SK-N-SH (cell line): ENCODE data around the gene OPCML. TPM values are rescaled to one million over a fixed set of nuclear protein-coding genes. Genes with fewer than 3 reads are reported as not detected.

Experiments used
- CTCF ChIA-PET: fragments of 300-600, 350-600 bp; formaldehyde crosslinking; extraction: SDS; loops from one replicate; lab custom pipeline; 2021; lab: Yijun Ruan, JAX
- POLR2A ChIA-PET: fragments of 350-600 bp; sonication (Branson Sonifier 250); formaldehyde crosslinking; extraction: SDS; loops from one replicate; lab custom pipeline; 2020; ENCODE audit warnings: antibody characterized with exemption, inconsistent platforms; lab: Yijun Ruan, JAX
- DNase-seq: peaks from one replicate; pipeline ENCODE4 v3.0.0; 2012
- H2AFZ ChIP-seq: fragments of 200-600 bp; sonication (generic); 2 replicates; pipeline ENCODE4 v1.8.1; 2016; ENCODE audit warnings: antibody characterized with exemption, mild to moderate bottlenecking, low read depth
- H3F3A ChIP-seq: fragments of 200-600 bp; sonication (generic); replicated peaks from 2 replicates; pipeline ENCODE3; 2016; ENCODE audit warnings: antibody characterized with exemption, mild to moderate bottlenecking; ENCODE audit not compliant: insufficient read depth
- H3K27ac ChIP-seq, 2 experiments: fragments of 200-500 bp in 1 of 2; fragments of 200-600 bp in 1 of 2; sonication (Bioruptor generic) in 1 of 2; sonication (generic), shearing (Covaris generic) in 1 of 2; 2 replicates each; pipeline versions ENCODE4 v1.5.1 to v1.6.1; 2014 to 2016; ENCODE audit warnings: low read depth in 2 of 2, inconsistent platforms in 1 of 2, low read length in 1 of 2, mild to moderate bottlenecking in 1 of 2, mixed read lengths in 1 of 2
- H3K27me3 ChIP-seq: fragments of 200-600 bp; sonication (generic), shearing (Covaris generic); 2 replicates; pipeline ENCODE4 v1.6.1; 2016; ENCODE audit warnings: mixed run types; ENCODE audit not compliant: insufficient read depth
- H3K36me3 ChIP-seq, 2 experiments: fragments of 200-500 bp in 1 of 2; fragments of 200-600 bp in 1 of 2; sonication (Bioruptor generic) in 1 of 2; sonication (generic) in 1 of 2; replicated peaks in 1 of 2; 2 replicates each; pipeline versions ENCODE3 to v1.5.1; 2014 to 2016; ENCODE audit warnings: low read length in 1 of 2, mild to moderate bottlenecking in 1 of 2; ENCODE audit not compliant: insufficient read depth in 2 of 2, control insufficient read depth in 1 of 2
- H3K4me1 ChIP-seq, 2 experiments: fragments of 200-500 bp in 1 of 2; fragments of 200-600 bp in 1 of 2; sonication (Bioruptor generic) in 1 of 2; sonication (generic), shearing (Covaris generic) in 1 of 2; 2 replicates each; pipeline versions ENCODE4 v1.5.1 to v1.6.1; 2014 to 2016; ENCODE audit warnings: low read depth in 1 of 2, low read length in 1 of 2, mixed run types in 1 of 2; ENCODE audit not compliant: insufficient read depth in 2 of 2, control insufficient read depth in 1 of 2
- H3K4me2 ChIP-seq: fragments of 200-600 bp; sonication (generic), shearing (Covaris generic); 2 replicates; pipeline ENCODE4 v1.6.1; 2017; ENCODE audit warnings: mixed run types
- H3K4me3 ChIP-seq, 2 experiments: fragments of 200-500 bp in 1 of 2; fragments of 200-600 bp in 1 of 2; sonication (Bioruptor generic) in 1 of 2; sonication (generic), shearing (Covaris generic) in 1 of 2; 2 replicates each; pipeline versions ENCODE4 v1.5.1 to v1.8.1; 2014 to 2016; ENCODE audit warnings: low read depth in 2 of 2, inconsistent platforms in 1 of 2, low read length in 1 of 2, mild to moderate bottlenecking in 1 of 2, mixed read lengths in 1 of 2, moderate library complexity in 1 of 2
- H3K79me2 ChIP-seq: fragments of 200-600 bp; sonication (generic); 2 replicates; pipeline ENCODE4 v1.8.1; 2017; ENCODE audit warnings: mild to moderate bottlenecking; ENCODE audit not compliant: insufficient read depth
- H3K9ac ChIP-seq: fragments of 200-600 bp; sonication (generic); 2 replicates; pipeline ENCODE4 v1.6.1; 2017; ENCODE audit warnings: mixed run types
- H3K9me2 ChIP-seq: fragments of 200-600 bp; sonication (generic); 2 replicates; pipeline ENCODE4 v1.6.1; 2017; ENCODE audit warnings: mixed run types
- H3K9me3 ChIP-seq: fragments of 200-600 bp; sonication (generic); 2 replicates; pipeline ENCODE4 v1.6.1; 2017; ENCODE audit warnings: mixed run types, mild to moderate bottlenecking, moderate library complexity
- H4K20me1 ChIP-seq: fragments of 200-600 bp; sonication (generic); 2 replicates; pipeline ENCODE4 v1.6.1; 2017; ENCODE audit warnings: mild to moderate bottlenecking, mixed run types; ENCODE audit not compliant: insufficient read depth
- ELF1 ChIP-seq: IDR thresholded peaks from 2 replicates; pipeline ENCODE4 v1.4.0; 2012
- EZH2phosphoT487 ChIP-seq: fragments of 200-600 bp; sonication (generic); IDR thresholded peaks from 2 replicates; pipeline ENCODE4 v1.6.1; 2017; ENCODE audit warnings: low read depth, mixed run types, mild to moderate bottlenecking, antibody characterized with exemption, moderate library complexity, borderline replicate concordance
- FOSL2 ChIP-seq: IDR thresholded peaks from 2 replicates; pipeline ENCODE4 v1.4.0; 2012; ENCODE audit warnings: low read depth, mild to moderate bottlenecking, moderate library complexity, borderline replicate concordance
- GABPA ChIP-seq: IDR thresholded peaks from 2 replicates; pipeline ENCODE4 v1.4.0; 2012; ENCODE audit warnings: low read depth, mild to moderate bottlenecking
- IRF3 ChIP-seq: fragments of 150-350 bp; IDR thresholded peaks from 2 replicates; pipeline ENCODE4 v1.6.1; 2016; ENCODE audit warnings: mild to moderate bottlenecking, low read depth, low read length
- JUND ChIP-seq: IDR thresholded peaks from 2 replicates; pipeline ENCODE4 v1.4.0; 2012
- MAX ChIP-seq: IDR thresholded peaks from 2 replicates; pipeline ENCODE4 v1.4.0; 2012; ENCODE audit warnings: low read depth
- MXI1 ChIP-seq: IDR thresholded peaks from 2 replicates; pipeline ENCODE4 v1.6.1; 2012; ENCODE audit warnings: mild to moderate bottlenecking, low read depth, low read length, improper control_type of control experiment
- POLR2AphosphoS5 ChIP-seq: IDR thresholded peaks from 2 replicates; pipeline ENCODE4 v1.6.1; 2012; ENCODE audit warnings: low read depth, low read length
- RCOR1 ChIP-seq: fragments of 150-350 bp; IDR thresholded peaks from 2 replicates; pipeline ENCODE4 v1.6.1; 2017; ENCODE audit warnings: antibody characterized with exemption, low read length
- RFX5 ChIP-seq: IDR thresholded peaks from 2 replicates; pipeline ENCODE4 v1.6.1; 2012; ENCODE audit warnings: mild to moderate bottlenecking, improper control_type of control experiment, low read length
- TAF1 ChIP-seq: IDR thresholded peaks from 2 replicates; pipeline ENCODE4 v1.6.1; 2012; ENCODE audit warnings: low read depth, mild to moderate bottlenecking, low read length, moderate library complexity, borderline replicate concordance
- TCF12 ChIP-seq: IDR thresholded peaks from 2 replicates; pipeline ENCODE4 v1.4.0; 2012
- USF1 ChIP-seq: IDR thresholded peaks from 2 replicates; pipeline ENCODE4 v1.4.0; 2012; ENCODE audit warnings: low read depth, borderline replicate concordance
- WGBS: methylation state at CpG from one replicate; pipeline ENCODE4 v1.1.6; 2017; ENCODE audit warnings: low lambda C conversion rate; 5-methylcytosine and 5-hydroxymethylcytosine counted together
- polyA plus RNA-seq, 3 experiments: library from polyadenylated mRNA; depleted of rRNA; stranded (reverse); fragments of >200 nt; gene quantifications; 2 replicates each; pipeline ENCODE4 v1.2.3, GENCODE V29; 2012
- TF ChIP-seq, protein P1 (sequence below): IDR thresholded peaks from 2 replicates; pipeline ENCODE4 v1.6.1; 2012; ENCODE audit warnings: mild to moderate bottlenecking, low read depth, low read length, moderate library complexity

The OPCML gene
- polyA plus RNA-seq, 1 of the 3 experiments (the other 2 are of a cell fraction) = not detected

- no peak for DNase-seq
- no peak overlapping the region for H3K27ac ChIP-seq
- no peaks in the 10 kb centered on the region for H3K36me3 ChIP-seq
- H3K4me1 ChIP-seq = peaks cover 0 to 6% of the 10 kb centered on the region in 2 experiments; a peak in 2 of 4 replicates
- no peak overlapping the region for H3K4me3 ChIP-seq
- no peaks in the 10 kb centered on the region for H3K9me3 ChIP-seq
- no peak overlapping the region for H3K9ac ChIP-seq
- ChIA-PET POLR2A (no interaction called here), CTCF (no interaction called here)
- H3K79me2 ChIP-seq = no peaks in the 10 kb centered on the region
- H3F3A ChIP-seq = no peaks in the 10 kb centered on the region
- no peaks in the 10 kb centered on the region for H3K9me2 ChIP-seq
- H3K27me3 ChIP-seq = no peaks in the 10 kb centered on the region
- no peak overlapping the region for H2AFZ ChIP-seq
- 25% methylated on average over 8 of the region's 9 CpGs for WGBS
- no peak overlapping the region for H3K4me2 ChIP-seq
- no peak for TF ChIP-seq IRF3
- H4K20me1 ChIP-seq = no peaks in the 10 kb centered on the region
These were observed 123.4 kb downstream of the OPCML start for GRCh38 chr11:133408936-133409335.

GRCh38 chr11:133408402-133408801 is 123.9 kb downstream of the OPCML start:
- H3K4me1 ChIP-seq = peaks cover 0 to 6% of the 10 kb centered on the region in 2 experiments; a peak in 2 of 4 replicates
- H3K9me2 ChIP-seq = no peaks in the 10 kb centered on the region
- TF ChIP-seq TCF12 = no peak
- TF ChIP-seq TAF1 = no peak
- no peak for TF ChIP-seq JUND
- no peak for TF ChIP-seq GABPA
- TF ChIP-seq MAX = no peak
- no peak for TF ChIP-seq USF1
- no peak for TF ChIP-seq MXI1
- no peak for TF ChIP-seq FOSL2
- TF ChIP-seq ELF1 = no peak
- no peak for TF ChIP-seq EZH2phosphoT487
- TF ChIP-seq, protein P1, sequence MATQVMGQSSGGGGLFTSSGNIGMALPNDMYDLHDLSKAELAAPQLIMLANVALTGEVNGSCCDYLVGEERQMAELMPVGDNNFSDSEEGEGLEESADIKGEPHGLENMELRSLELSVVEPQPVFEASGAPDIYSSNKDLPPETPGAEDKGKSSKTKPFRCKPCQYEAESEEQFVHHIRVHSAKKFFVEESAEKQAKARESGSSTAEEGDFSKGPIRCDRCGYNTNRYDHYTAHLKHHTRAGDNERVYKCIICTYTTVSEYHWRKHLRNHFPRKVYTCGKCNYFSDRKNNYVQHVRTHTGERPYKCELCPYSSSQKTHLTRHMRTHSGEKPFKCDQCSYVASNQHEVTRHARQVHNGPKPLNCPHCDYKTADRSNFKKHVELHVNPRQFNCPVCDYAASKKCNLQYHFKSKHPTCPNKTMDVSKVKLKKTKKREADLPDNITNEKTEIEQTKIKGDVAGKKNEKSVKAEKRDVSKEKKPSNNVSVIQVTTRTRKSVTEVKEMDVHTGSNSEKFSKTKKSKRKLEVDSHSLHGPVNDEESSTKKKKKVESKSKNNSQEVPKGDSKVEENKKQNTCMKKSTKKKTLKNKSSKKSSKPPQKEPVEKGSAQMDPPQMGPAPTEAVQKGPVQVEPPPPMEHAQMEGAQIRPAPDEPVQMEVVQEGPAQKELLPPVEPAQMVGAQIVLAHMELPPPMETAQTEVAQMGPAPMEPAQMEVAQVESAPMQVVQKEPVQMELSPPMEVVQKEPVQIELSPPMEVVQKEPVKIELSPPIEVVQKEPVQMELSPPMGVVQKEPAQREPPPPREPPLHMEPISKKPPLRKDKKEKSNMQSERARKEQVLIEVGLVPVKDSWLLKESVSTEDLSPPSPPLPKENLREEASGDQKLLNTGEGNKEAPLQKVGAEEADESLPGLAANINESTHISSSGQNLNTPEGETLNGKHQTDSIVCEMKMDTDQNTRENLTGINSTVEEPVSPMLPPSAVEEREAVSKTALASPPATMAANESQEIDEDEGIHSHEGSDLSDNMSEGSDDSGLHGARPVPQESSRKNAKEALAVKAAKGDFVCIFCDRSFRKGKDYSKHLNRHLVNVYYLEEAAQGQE = no peak
- TF ChIP-seq POLR2AphosphoS5 = no peak
- no peak for TF ChIP-seq RFX5
- TF ChIP-seq RCOR1 = no peak
- TF ChIP-seq, all 33 proteins: peak for 0

More at GRCh38 chr11:133408402-133408801, 123.9 kb downstream of the OPCML start:
- H3K27me3 ChIP-seq = no peaks in the 10 kb centered on the region
- H3K9ac ChIP-seq = no peak overlapping the region
- ChIA-PET CTCF (no interaction called here), POLR2A (no interaction called here)
- H3K27ac ChIP-seq = no peak overlapping the region
- no peaks in the 10 kb centered on the region for H3K9me3 ChIP-seq
- H3K4me3 ChIP-seq = no peak overlapping the region
- H2AFZ ChIP-seq = no peak overlapping the region
- no peaks in the 10 kb centered on the region for H4K20me1 ChIP-seq
- H3K79me2 ChIP-seq = no peaks in the 10 kb centered on the region
- H3K36me3 ChIP-seq = no peaks in the 10 kb centered on the region
- no peaks in the 10 kb centered on the region for H3F3A ChIP-seq
- H3K4me2 ChIP-seq = no peak overlapping the region
- DNase-seq = no peak
- WGBS = 5% methylated on average over 3 of the region's 3 CpGs
